K562 (cell line): ENCODE data around the gene RBMS1. TPM values are rescaled to one million over a fixed set of nuclear protein-coding genes. Genes with fewer than 3 reads are reported as not detected.

Source experiments
- ATAC-seq: fragments of 200-7000 bp; cut with Tn5 transposase; 3 replicates; pipeline ENCODE4 v1.9.1; 2020; ENCODE audit warnings: moderate library complexity
- BruUV-seq: library from RNA; stranded (reverse); fragments of 400-500 nt; replicated peaks from 2 replicates; lab custom pipeline; 2021; lab: Mats Ljungman, UMichigan
- CTCF ChIA-PET: fragments of 300-600 bp; formaldehyde crosslinking; extraction: SDS; loops from one replicate; lab custom pipeline; 2021; ENCODE audit warnings: low intra/inter-chr PET ratio; lab: Yijun Ruan, JAX
- POLR2A ChIA-PET: fragments of 300-600, 350-650 bp; sonication (Branson Sonifier 250); formaldehyde crosslinking; extraction: SDS; loops from one replicate; lab custom pipeline; 2021; ENCODE audit warnings: antibody characterized with exemption, inconsistent platforms; lab: Yijun Ruan, JAX
- DNase-seq, 4 experiments: peaks; one replicate each; pipeline versions ENCODE4 v3.0.0 to v3.0.0-alpha.2; 2011 to 2018; ENCODE audit warnings: low spot score in 3 of 4, mixed read lengths in 3 of 4; ENCODE audit errors: extremely low read depth in 1 of 4
- FAIRE-seq: peaks from 2 replicates; lab custom pipeline; 2011; peaks lifted over from hg19 to GRCh38; lab: Jason Lieb, UNC
- H2AFZ ChIP-seq: 2 replicates; pipeline ENCODE4 v1.6.0; 2011; ENCODE audit warnings: low read depth, low read length, control low read depth, inconsistent platforms
- H3K27ac ChIP-seq: fragments of 200-600 bp; 3 replicates; pipeline ENCODE4 v1.8.0; 2011; ENCODE audit warnings: low read depth, mild to moderate bottlenecking, control low read depth, inconsistent platforms, low read length, moderate library complexity, mixed read lengths; ENCODE audit errors: extremely low read depth
- H3K27me3 ChIP-seq, 2 experiments: fragments of 300-600 bp in 1 of 2; 2 replicates in 1 of 2; 3 replicates in 1 of 2; pipeline versions ENCODE4 v1.6.0 to v1.8.0; 2011; ENCODE audit warnings: inconsistent platforms in 2 of 2, low read length in 2 of 2, mild to moderate bottlenecking in 1 of 2, mixed read lengths in 1 of 2, moderate library complexity in 1 of 2; ENCODE audit not compliant: control insufficient read depth in 2 of 2, insufficient read depth in 2 of 2
- H3K36me3 ChIP-seq: fragments of 300-600 bp; 3 replicates; pipeline ENCODE4 v1.8.0; 2011; ENCODE audit warnings: mild to moderate bottlenecking, low read length, inconsistent platforms; ENCODE audit not compliant: control insufficient read depth, insufficient read depth
- H3K4me1 ChIP-seq, 2 experiments: fragments of 200-600 bp in 1 of 2; replicated peaks in 1 of 2; 2 replicates in 1 of 2; 3 replicates in 1 of 2; pipeline versions ENCODE4 v1.5.1 to v1.8.0; 2011; ENCODE audit warnings: inconsistent platforms in 2 of 2, low read length in 2 of 2, mild to moderate bottlenecking in 1 of 2, mixed read lengths in 1 of 2, moderate library complexity in 1 of 2; ENCODE audit not compliant: control insufficient read depth in 2 of 2, insufficient read depth in 2 of 2
- H3K4me2 ChIP-seq: 2 replicates; pipeline ENCODE4 v1.6.1; 2011; ENCODE audit warnings: low read length, control low read depth, inconsistent platforms, mixed read lengths; ENCODE audit not compliant: insufficient read depth
- H3K4me3 ChIP-seq: fragments of 200-600 bp; sonication (generic), shearing (Covaris generic); 2 replicates; pipeline ENCODE4 v1.5.1; 2016; ENCODE audit warnings: control low read depth, inconsistent platforms
- H3K79me2 ChIP-seq: fragments of 200-600 bp; 3 replicates; pipeline ENCODE4 v1.8.0; 2011; ENCODE audit warnings: low read length, inconsistent platforms; ENCODE audit not compliant: control insufficient read depth, insufficient read depth
- H3K9ac ChIP-seq, 2 experiments: 2 replicates each; pipeline versions ENCODE4 v1.6.0 to v1.6.1; 2011; ENCODE audit warnings: low read depth in 2 of 2, low read length in 2 of 2, control low read depth in 1 of 2, inconsistent platforms in 1 of 2, mild to moderate bottlenecking in 1 of 2, mixed read lengths in 1 of 2; ENCODE audit not compliant: insufficient read depth in 1 of 2
- H3K9me1 ChIP-seq: one replicate; pipeline ENCODE4 v1.6.0; 2011; ENCODE audit warnings: inconsistent platforms, mild to moderate bottlenecking, low read length, moderate library complexity; ENCODE audit not compliant: control insufficient read depth, insufficient read depth
- H3K9me3 ChIP-seq: replicated peaks from 2 replicates; pipeline ENCODE4 v1.5.1; 2011; ENCODE audit warnings: low read depth, low read length, inconsistent platforms; ENCODE audit not compliant: control insufficient read depth, insufficient read depth
- H4K20me1 ChIP-seq: replicated peaks from 2 replicates; pipeline ENCODE4 v1.6.1; 2011; ENCODE audit warnings: low read length, inconsistent platforms, mixed read lengths; ENCODE audit not compliant: control insufficient read depth, insufficient read depth
- CBFB ChIP-seq: sonication (generic); formaldehyde crosslinking; IDR thresholded peaks from 2 replicates; pipeline ENCODE4 v1.4.0; 2020; ENCODE audit warnings: mild to moderate bottlenecking, missing genetic modification reagents
- CCNT2 ChIP-seq: IDR thresholded peaks from 2 replicates; pipeline ENCODE4 v1.6.1; 2011; ENCODE audit warnings: borderline replicate concordance, low read depth, mild to moderate bottlenecking, moderate library complexity, mixed read lengths, low read length; ENCODE audit not compliant: insufficient read length; ENCODE audit errors: extremely low read depth
- CREM ChIP-seq: IDR thresholded peaks from 2 replicates; pipeline ENCODE4 v1.6.1; 2014; ENCODE audit warnings: antibody characterized with exemption, low read depth
- HNRNPK ChIP-seq: fragments of 200-400 bp; formaldehyde crosslinking; IDR thresholded peaks from one replicate; pipeline ENCODE4 v1.6.1; 2018; ENCODE audit warnings: mild to moderate bottlenecking, low read depth, low read length; ENCODE audit not compliant: poor library complexity, severe bottlenecking
- ILF3 ChIP-seq: fragments of 450-650 bp; IDR thresholded peaks from 2 replicates; pipeline ENCODE4 v1.6.1; 2018; ENCODE audit warnings: antibody characterized with exemption, mild to moderate bottlenecking, moderate library complexity, borderline replicate concordance
- PTBP1 ChIP-seq: fragments of 200-400 bp; formaldehyde crosslinking; IDR thresholded peaks from 2 replicates; pipeline ENCODE4 v1.6.1; 2017; ENCODE audit warnings: low read depth, low read length
- WGBS: fragments of 100-300 bp; shearing (Covaris generic); methylation state at CpG from one replicate; pipeline ENCODE4 v1.1.6; 2016; ENCODE audit warnings: low coverage, mixed read lengths; ENCODE audit not compliant: insufficient coverage; ENCODE audit errors: missing lambda C conversion rate; 5-methylcytosine and 5-hydroxymethylcytosine counted together
- in situ Hi-C: fragments of 300-500 bp; cut with MboI; formaldehyde crosslinking; loops from 4 replicates; pipeline ENCODE4 v1.15.0; 2018; ENCODE audit warnings: inconsistent platforms, mixed read lengths
- intact Hi-C: fragments of 100-400 bp; cut with micrococcal nuclease; formaldehyde crosslinking; loops from 2 replicates; pipeline ENCODE4 v1.14.2; 2022
- polyA plus RNA-seq, 8 experiments: library from polyadenylated mRNA; depleted of rRNA in 4 of 8; stranded (reverse) in 5 of 8; unstranded in 3 of 8; fragments of >200 nt; fragmentation: Nextera tagmentation in 2 of 8; fragmentation: Illumina TruSeq in 1 of 8; extraction: Ambion mirVana in 2 of 8; extraction: Trizol in 1 of 8; gene quantifications; 2 replicates each; pipeline versions ENCODE4 v1.2.1 to v1.2.3, GENCODE V29; 2011 to 2014; ENCODE audit warnings: inconsistent platforms in 1 of 8, missing spikeins in 1 of 8
- total RNA-seq, 7 experiments: library from RNA; depleted of rRNA in 6 of 7; stranded (reverse); fragments of >200 nt in 6 of 7; fragmentation: Illumina TruSeq in 2 of 7; extraction: Trizol in 2 of 7; gene quantifications; 2 replicates each; pipeline versions ENCODE4 v1.2.1 to v1.2.3, GENCODE V29; 2011 to 2021; ENCODE audit warnings: low replicate concordance in 1 of 7
- TF ChIP-seq, protein P1 (sequence below): sonication (generic); formaldehyde crosslinking; IDR thresholded peaks from 2 replicates; pipeline ENCODE4 v1.8.0; 2022; ENCODE audit warnings: mild to moderate bottlenecking, low read depth, missing genetic modification reagents

The RBMS1 gene
- total and polyA plus RNA-seq, 9 of the 15 experiments (the other 6 are each of a cell fraction or from before 2014, with no cell fraction given) = 0.04 to 0.31 (median 0.09) TPM; not detected in 6

DNA sequence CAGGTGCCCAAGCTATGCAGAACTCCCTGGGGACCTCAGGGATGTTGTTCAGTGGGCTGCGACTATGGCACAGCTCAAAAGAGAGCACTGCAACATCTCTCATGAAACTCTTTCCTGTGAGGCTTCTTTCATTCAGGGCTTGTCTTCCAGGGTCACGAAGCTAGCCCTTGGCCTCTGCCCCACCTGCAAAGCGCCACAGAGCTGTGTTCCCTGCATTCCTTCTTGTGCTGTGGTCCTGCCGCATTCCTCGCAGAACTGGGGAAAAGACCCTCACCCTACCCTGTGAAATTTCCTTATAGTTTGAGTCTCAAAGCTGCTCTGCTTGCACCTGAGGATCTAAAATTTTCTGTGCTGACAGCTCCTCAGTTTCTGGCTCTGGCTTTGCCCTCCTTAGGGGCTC, 267.2 kb downstream of the RBMS1 start:
- H3K4me2 ChIP-seq = no peak overlapping the region
- WGBS = 3% methylated on average over 5 of the region's 5 CpGs
- no peaks in the 10 kb centered on the region for H3K36me3 ChIP-seq
- H3K79me2 ChIP-seq = no peaks in the 10 kb centered on the region
- H3K4me1 ChIP-seq = no peaks in the 10 kb centered on the region
- TF ChIP-seq, protein P1, sequence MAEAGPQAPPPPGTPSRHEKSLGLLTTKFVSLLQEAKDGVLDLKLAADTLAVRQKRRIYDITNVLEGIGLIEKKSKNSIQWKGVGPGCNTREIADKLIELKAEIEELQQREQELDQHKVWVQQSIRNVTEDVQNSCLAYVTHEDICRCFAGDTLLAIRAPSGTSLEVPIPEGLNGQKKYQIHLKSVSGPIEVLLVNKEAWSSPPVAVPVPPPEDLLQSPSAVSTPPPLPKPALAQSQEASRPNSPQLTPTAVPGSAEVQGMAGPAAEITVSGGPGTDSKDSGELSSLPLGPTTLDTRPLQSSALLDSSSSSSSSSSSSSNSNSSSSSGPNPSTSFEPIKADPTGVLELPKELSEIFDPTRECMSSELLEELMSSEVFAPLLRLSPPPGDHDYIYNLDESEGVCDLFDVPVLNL (CRISPR knock-in tag) = no peak
- TF ChIP-seq CREM (no peak), CBFB (CRISPR knock-in tag) (no peak), CCNT2 (no peak), HNRNPK (no peak), PTBP1 (no peak), ILF3 (no peak)
- no peaks in the 10 kb centered on the region for H4K20me1 ChIP-seq
- H3K9me3 ChIP-seq = no peaks in the 10 kb centered on the region
- BruUV-seq = no TSS peak
- FAIRE-seq (no peak), ATAC-seq (no peak), DNase-seq (no peak)
- H3K27me3 ChIP-seq = no peaks in the 10 kb centered on the region
- in situ Hi-C loops = no loop called here
- no peak overlapping the region for H2AFZ ChIP-seq
- no peak overlapping the region for H3K4me3 ChIP-seq
- H3K9me1 ChIP-seq = no peaks in the 10 kb centered on the region
- no peak overlapping the region for H3K9ac ChIP-seq
- H3K27ac ChIP-seq = no peak overlapping the region
- intact Hi-C loops = no loop called here
- ChIA-PET CTCF (no interaction called here), POLR2A (interaction anchor here (0.7 kb wide), 1 partner anchor 13 kb away, joined by 4 read pairs; no protein-coding TSS in a partner anchor)
